Glomerular endothelial cell (primary cell): ENCODE results near the gene TRIM28. TPM values are rescaled to one million over a fixed set of nuclear protein-coding genes. Genes with fewer than 3 reads are reported as not detected.
A peak's percentile ranks its signal among the peaks of the same experiment; 100 is the strongest.
"Not testable (repeated sequence)": the region's sequence is repeated elsewhere in the genome, so short reads cannot be mapped to it uniquely, and the experiment has no call there.

Experiments used
- DNase-seq: peaks from one replicate; pipeline ENCODE4 v3.0.0-alpha.2; 2011; ENCODE audit warnings: low read depth, low spot score; ENCODE audit errors: extremely low read depth
- total RNA-seq: library from RNA; depleted of rRNA; stranded (reverse); fragments of >200 nt; gene quantifications from 2 replicates; pipeline ENCODE4 v1.2.3, GENCODE V29; 2015

TRIM28 gene
- total RNA-seq, 1 donor from 2014 or later: 298 TPM

DNA sequence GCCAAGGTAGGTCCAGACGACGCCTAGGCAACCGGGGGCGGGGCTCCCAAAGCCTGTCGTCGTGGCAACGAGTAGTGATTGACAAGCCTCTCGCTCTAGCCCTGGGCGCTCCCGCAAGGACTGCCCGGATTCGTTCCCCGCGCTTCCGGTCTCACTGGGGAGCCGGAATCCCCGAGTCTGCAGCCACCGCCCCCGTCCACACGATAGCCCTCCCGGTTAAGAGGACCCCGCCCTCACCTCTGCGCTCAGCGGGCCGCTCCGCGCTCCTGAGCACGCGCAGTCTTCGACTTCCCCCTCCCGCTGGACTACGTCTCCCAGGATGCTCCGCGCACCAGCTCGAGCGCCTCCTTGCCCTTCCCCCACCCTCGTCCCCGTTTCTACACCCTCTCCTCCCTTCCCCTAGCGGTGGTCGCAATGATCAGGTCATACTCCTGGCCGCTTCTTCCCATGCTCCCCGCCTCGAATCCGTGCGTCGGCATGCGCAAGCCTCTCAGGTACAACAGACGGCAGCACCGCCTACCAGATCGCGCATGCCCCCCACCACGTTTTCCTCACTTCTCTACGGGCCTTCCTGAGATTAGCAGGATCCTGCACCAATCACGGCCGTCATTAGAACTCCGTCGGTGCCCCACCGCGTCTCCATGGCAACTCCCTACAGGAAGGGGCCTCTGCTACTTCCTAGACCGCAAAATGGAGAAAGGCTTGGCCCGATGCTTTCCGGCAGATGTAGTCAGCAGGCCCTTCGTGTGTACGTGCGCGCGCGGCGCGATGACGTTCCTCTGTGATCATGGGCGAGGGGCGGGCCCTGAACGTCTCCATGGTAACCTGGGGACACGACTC, 29.2 kb downstream of the TRIM28 start, which contains the start of gene MZF1:
Gene MZF1, minus strand, starts transcription at position 518 of the 840 bp plus-strand sequence. CDS start 1,946 bp downstream, outside the sequence.
- DNase-seq: peak; percentile 98

DNA sequence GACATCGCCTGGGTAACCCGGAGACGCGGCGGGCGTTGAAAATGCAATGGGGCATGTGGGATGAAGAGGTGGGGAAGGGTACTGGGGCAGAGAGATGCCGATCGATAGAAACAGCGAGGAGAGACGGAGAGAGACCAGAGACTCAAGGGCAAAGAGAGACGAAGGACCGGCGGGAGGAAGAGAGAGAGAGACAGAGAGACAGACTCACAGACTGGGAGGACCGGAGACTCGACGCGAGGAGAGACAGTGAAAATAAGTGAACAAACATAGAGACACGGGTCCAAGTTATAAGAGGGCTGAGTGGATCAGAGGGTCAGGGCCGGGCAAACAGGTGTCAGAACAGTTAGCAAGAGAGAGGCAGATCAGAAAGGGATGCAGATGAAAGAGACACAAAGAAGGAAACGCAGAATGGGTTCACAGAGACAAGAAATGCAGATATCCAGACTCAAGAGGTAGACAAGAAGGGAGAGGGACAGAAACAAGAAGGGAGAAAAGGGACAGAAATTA, 29.8 kb downstream of the TRIM28 start:
- no peak for DNase-seq

DNA sequence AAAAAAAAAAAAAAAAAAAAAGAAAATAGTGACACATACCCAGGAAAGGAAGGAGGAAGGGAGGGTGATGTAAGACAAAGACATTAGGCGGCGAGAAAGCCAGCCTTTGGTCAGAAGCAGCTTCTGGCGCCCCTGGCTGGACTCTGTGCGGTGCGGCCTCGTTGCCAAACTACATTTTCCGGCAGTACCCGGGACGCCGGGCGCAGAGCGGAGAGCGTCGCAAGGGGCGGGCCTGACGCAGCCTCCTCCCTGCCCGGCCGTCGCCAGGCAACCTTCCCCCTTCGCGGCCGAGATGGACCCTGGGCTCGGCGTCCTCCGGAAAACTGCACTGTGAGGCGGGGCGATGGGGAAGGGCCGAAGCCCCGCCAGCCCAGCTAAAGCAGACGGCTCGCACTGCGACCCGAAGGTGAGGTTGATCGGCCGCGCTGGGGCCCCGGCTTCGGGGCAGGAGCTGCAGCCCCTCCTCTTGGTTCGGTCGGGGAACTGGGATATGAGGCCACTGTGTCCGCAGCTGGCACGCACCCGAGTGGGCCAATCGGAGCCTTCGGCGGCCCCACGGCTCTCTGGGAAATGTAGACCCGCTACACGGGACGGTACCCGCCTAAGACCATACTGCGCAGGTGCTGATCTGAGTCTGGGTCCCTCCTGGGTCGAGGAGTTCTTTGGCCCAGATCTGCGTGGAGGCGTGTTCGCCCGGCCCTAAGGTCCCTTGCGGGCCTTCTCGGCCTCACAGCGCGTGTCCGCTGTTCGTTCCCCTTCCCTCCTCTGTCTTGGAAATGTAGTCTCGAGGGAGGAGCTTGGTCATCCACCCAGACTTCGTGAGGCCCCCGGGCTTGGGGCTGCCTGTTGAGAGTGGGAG, 31.5 kb downstream of the TRIM28 start:
- no peak for DNase-seq

DNA sequence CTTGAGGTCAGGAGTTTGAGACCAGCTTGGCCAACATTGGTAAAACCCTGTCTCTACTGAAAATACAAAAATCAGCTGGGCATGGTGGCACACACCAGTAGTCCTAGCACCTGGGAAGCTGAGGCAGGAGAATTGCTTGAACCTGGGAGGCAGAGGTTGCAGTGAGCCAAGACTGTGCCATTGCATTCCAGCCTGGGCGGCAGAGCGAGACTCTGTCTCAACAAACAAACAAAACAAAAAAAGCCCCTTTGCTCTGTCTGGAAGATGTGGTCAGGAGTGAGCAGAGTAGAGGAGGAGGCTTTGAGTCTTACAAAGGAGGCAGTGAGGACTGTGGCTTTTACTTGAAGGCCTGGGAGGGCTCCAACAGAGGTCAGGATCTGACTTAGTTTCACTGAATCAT, 33.7 kb downstream of the TRIM28 start:
- not testable (repeated sequence) for DNase-seq

DNA sequence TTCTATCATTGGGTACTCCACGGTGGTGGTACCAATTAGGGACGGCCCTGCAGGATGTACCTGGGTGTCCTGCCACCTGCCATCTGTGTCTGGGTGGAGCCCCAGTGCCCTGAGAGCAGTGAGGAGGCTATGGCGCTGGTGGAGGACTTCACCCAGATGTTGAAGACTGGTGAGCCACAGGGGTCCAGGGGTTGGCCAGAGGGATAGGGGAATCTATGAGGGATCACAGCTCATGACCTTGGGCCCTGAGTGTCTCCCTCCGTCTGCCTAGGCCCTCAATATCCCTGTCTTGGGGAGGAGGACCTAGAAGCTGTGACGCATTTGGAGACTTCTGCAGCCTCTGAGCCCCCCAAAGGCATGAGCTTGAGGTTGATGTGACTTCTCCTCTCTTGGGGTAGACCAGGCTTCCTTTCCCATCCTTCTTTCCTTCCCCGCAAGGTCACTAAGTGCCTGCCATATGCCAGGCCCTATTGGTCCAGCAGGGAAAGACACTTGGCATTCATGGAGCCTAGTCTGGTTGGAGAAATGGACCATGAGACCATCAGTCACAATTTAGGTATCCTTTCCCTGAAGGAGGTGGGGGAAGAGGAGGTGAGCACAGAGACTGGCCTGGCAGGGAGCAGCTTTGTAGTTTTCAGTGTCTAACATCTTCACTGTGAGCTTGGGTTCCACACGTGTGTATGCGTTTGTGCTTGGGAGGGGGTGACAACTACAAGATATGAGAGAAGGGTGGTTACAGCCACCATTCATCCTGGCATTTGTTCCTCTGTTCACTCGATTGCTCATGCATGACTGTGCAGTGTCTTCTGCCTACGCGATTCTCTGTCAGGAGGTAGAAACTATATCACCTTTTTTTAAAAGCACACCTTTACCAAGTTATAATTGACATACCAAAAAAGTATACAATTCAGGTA, 34.4 kb downstream of the TRIM28 start:
- no peak for DNase-seq

DNA sequence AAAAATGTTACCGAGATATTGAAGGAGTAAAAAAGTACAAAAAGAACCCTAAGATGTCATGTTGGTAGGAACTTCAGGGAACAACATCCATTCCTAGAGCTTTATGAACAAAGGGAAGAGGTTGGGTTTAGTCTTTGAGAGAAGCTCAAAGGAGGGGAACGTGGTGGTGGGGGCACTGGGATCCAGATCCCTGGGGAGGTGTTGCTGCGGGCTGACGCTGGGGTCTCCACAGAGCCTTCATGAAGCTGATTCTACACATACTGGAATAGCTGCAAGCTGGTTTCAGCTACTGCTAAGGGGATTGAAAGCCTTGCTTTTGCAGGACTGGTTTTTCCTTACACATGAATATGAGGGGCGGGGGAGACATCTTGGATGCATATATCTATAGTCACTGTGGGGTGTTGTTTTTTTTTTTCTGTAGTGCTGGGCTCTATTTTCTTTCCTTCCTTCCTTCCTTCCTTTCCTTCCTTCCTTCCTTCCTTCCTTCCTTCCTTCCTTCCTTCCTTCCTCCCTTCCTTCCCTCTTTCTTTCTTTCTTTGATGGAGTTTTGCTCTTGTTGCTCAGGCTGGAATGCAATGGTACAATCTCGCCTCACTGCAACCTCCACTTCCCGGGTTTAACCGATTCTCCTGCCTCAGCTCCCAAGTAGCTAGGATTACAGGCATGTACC, 35.7 kb downstream of the TRIM28 start:
- DNase-seq: no peak

DNA sequence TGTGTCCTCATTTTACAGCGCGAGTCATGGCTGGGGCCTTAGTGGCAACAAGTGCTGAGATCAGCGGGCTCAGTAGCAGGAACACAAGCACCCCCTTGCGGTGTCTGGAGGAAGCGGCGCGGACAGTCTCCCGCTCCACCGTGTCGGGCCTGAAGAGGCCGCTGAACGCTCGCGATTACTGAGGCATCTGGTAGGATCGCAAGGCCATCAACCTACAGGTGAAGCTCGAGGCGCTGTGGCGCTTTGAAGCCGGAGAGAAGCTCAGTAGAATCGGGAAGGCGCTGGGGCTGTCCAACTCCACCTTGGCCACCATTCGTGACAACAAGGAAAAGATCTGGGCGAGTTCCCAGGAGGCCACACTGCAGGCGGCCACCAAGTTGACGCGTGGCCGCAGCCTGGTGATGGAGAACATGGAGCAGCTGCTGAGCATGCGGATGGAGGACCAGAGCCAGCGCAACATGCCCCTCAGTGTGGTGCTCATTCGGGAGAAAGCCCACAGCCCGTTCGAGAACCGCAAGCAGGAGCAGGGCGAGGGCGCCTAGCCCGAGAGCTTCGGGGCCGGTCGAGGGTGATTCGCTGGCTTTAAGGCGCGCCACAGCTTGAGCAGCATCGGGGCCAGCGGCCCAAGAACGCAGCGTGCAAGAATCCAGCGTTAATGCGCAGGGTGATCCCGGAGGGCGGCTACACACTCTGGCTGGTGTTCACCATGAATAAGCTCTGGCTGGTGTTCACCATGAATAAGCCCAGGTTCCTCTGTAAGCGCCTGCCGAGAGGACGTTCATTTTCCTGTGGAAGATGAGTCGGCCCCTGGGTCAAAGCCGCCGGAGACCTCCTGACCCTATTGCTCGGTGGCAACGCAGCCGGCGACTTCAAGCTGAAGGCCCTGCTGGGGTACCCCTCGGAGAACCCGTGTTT, 37.6 kb downstream of the TRIM28 start:
- no peak for DNase-seq

DNA sequence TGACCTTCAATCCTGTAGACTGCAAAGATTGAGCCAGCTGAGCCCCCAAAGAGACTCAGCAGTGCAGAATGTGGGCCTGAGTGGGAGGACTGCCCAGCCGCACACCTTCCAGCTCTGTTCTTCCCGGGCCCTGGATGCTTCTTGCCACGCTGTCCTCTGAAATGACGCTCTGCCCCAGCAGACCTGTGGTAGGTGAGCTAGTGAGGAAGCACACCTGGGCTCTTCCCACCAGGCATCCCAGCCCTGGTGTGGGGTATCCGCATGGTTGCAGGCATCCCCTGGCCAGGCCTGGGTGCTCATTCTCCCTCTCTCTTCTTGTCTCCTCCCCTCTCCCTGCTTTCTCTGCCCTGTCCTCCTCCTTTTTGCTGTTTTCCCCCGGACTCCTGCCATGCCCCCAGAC, 39.1 kb downstream of the TRIM28 start:
- DNase-seq: no peak

DNA sequence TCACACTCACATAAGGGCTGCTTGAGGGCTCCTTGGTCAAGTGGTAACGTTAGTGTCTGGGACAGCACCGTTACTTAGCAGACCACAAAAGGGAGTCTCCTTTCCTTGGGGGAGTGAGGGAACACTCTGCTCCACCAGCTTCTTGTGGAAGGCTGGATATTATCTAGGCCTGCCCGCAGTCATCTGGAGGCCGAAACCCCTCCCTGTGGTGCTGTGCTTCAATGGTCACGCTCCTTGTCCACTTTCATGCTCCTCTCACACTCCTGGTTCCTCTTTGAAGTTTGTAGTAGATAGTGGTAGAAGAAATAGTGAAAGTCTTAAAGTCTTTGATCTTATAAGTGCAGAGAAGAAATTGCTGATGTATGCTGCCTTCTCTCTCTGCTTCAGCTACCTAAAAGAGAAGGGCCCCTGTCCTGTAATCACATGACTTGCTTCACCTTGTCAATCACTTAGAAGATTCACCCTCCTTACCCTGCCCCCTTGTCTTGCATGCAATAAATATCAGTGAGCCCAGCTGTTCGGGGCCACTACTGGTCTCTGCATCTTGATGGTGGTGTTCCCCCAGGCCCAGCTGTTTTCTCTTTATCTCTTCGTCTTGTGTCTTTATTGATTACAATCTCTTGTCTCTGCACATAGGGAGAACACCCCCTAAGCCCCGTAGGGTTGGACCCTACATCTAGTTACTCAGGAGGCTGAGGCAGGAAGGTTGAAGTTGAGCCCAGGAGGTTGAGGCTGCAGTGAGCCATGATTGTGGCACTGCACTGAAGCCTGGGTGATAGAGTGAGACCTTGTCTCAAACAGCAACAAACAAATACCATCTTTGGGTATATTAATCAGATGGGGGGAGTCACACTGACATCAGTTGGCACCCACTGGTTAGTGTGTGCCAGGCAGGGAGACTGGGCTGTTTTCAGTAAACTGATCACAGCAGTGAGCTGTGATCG, 40.9 kb downstream of the TRIM28 start:
- DNase-seq: no peak

DNA sequence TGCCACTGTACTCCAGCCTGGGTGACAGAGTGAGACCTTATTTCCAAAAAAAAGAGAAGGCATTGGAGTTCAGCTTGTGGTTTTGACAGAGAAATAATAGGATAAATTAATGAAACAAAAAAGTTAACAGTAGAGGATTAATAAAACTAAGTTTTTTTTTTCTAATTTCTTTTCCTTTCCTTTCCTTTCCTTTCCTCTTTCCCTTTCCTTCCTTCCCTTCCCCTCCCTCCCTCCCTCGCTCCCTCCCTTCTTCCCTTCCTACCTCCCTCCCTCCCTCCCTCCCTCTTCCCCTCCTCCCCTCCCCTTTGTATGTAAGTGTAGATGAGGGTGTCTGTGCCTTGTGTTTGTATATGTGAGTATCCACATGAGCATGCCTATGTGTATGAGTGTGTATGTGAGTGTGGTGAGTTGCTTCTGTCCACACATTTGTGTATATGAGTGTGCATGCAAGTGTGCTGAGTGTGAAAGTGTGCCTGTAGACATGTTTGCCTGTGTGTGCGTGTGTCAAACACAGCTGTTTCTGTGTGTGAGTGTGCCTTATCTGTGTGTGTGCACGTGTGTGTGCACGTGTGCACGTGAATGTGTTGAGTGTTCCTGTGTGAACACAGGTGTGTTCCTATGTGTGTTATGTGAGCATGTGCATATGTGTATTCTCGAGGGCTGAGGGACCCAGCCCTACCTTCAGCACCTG, 41.7 kb downstream of the TRIM28 start:
- no peak for DNase-seq

DNA sequence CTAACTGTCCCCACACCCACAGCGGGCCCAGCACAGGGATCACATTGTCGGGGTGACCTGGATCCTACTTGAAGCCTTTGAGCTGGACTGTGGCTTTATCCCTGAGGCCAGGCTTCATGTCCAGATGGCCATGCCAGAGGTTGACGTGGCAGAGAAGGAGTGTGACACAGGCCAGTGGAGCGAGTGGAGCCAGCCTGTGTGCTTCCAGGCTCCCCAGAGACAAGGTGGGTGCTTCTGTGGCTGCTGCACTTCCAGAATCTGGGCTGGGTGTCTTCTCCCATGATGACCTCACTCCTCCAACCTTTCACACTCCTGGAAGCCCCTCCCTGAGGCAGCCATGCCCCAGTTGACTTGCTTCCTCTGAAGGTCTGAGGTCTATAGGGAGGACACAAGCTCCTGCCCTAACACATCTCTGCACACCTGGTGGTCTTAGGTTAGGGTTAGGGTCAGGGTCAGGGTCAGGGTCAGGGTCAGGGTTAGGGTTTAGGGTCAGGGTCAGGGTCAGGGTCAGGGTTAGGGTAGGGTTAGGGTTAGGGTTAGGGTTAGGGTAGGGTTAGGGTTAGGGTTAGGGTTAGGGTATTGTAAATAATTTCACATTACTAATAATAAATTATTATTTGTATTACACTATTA, 42.4 kb downstream of the TRIM28 start:
- no peak for DNase-seq

Other genes starting within 250 kb of the TRIM28 start
- 15.6 and 34.3 TPM in 2 replicates for gene ERVK3-1, start 238.7 kb upstream of the TRIM28 start, total RNA-seq
- gene ZSCAN22, start 217.1 kb upstream of the TRIM28 start, total RNA-seq: 1.8 and 3.5 TPM in 2 replicates
- 11.8 and 40.5 TPM in 2 replicates for gene A1BG, start 190.6 kb upstream of the TRIM28 start, total RNA-seq
- gene ZNF497, start 181.3 kb upstream of the TRIM28 start, total RNA-seq: 0.58 and 1.2 TPM in 2 replicates
- gene ZNF837, start 163.0 kb upstream of the TRIM28 start, total RNA-seq: 1.9 and 5.3 TPM in 2 replicates
- gene RPS5, start 156.8 kb upstream of the TRIM28 start, total RNA-seq: 1,315 and 2,062 TPM in 2 replicates
- 0.68 TPM in 1 of 2 replicates, not detected in the other for gene RNF225, start 148.4 kb upstream of the TRIM28 start, total RNA-seq
- gene ZNF584, start 135.4 kb upstream of the TRIM28 start, total RNA-seq: 5.7 and 8.4 TPM in 2 replicates
- gene ZNF132, start 103.9 kb upstream of the TRIM28 start, total RNA-seq: 3.3 and 4.4 TPM in 2 replicates
- gene ZNF324B, start 92.4 kb upstream of the TRIM28 start, total RNA-seq: 5.3 and 6.3 TPM in 2 replicates
- gene ZNF324, start 77.0 kb upstream of the TRIM28 start, total RNA-seq: 14.3 and 19.5 TPM in 2 replicates
- gene ZNF446, start 67.7 kb upstream of the TRIM28 start, total RNA-seq: 10.9 and 11.5 TPM in 2 replicates
- gene SLC27A5, start 32.1 kb upstream of the TRIM28 start, total RNA-seq: 6.4 and 8.7 TPM in 2 replicates
- gene ZBTB45, start 24.3 kb upstream of the TRIM28 start, total RNA-seq: 15.4 and 16.7 TPM in 2 replicates
- gene CHMP2A, start 11.0 kb downstream of the TRIM28 start, total RNA-seq: 104 and 137 TPM in 2 replicates
- 34.7 and 60.8 TPM in 2 replicates for gene UBE2M, start 14.5 kb downstream of the TRIM28 start, total RNA-seq
- gene MZF1, start 29.3 kb downstream of the TRIM28 start, total RNA-seq: 18.6 and 23.1 TPM in 2 replicates